ENCODE results near the gene LSAMP. TPM values are rescaled to one million over a fixed set of nuclear protein-coding genes. Genes with fewer than 3 reads are reported as not detected.

LSAMP gene
- total and polyA plus RNA-seq, 2 of the 8 experiments (the other 6 are each of a cell fraction or from before 2014, with no cell fraction given) = 1.8 to 5.7 TPM

GRCh38 chr3:116020495-116020894 is 424.8 kb downstream of the LSAMP start (continued):
- TF ChIP-seq, protein P1, sequence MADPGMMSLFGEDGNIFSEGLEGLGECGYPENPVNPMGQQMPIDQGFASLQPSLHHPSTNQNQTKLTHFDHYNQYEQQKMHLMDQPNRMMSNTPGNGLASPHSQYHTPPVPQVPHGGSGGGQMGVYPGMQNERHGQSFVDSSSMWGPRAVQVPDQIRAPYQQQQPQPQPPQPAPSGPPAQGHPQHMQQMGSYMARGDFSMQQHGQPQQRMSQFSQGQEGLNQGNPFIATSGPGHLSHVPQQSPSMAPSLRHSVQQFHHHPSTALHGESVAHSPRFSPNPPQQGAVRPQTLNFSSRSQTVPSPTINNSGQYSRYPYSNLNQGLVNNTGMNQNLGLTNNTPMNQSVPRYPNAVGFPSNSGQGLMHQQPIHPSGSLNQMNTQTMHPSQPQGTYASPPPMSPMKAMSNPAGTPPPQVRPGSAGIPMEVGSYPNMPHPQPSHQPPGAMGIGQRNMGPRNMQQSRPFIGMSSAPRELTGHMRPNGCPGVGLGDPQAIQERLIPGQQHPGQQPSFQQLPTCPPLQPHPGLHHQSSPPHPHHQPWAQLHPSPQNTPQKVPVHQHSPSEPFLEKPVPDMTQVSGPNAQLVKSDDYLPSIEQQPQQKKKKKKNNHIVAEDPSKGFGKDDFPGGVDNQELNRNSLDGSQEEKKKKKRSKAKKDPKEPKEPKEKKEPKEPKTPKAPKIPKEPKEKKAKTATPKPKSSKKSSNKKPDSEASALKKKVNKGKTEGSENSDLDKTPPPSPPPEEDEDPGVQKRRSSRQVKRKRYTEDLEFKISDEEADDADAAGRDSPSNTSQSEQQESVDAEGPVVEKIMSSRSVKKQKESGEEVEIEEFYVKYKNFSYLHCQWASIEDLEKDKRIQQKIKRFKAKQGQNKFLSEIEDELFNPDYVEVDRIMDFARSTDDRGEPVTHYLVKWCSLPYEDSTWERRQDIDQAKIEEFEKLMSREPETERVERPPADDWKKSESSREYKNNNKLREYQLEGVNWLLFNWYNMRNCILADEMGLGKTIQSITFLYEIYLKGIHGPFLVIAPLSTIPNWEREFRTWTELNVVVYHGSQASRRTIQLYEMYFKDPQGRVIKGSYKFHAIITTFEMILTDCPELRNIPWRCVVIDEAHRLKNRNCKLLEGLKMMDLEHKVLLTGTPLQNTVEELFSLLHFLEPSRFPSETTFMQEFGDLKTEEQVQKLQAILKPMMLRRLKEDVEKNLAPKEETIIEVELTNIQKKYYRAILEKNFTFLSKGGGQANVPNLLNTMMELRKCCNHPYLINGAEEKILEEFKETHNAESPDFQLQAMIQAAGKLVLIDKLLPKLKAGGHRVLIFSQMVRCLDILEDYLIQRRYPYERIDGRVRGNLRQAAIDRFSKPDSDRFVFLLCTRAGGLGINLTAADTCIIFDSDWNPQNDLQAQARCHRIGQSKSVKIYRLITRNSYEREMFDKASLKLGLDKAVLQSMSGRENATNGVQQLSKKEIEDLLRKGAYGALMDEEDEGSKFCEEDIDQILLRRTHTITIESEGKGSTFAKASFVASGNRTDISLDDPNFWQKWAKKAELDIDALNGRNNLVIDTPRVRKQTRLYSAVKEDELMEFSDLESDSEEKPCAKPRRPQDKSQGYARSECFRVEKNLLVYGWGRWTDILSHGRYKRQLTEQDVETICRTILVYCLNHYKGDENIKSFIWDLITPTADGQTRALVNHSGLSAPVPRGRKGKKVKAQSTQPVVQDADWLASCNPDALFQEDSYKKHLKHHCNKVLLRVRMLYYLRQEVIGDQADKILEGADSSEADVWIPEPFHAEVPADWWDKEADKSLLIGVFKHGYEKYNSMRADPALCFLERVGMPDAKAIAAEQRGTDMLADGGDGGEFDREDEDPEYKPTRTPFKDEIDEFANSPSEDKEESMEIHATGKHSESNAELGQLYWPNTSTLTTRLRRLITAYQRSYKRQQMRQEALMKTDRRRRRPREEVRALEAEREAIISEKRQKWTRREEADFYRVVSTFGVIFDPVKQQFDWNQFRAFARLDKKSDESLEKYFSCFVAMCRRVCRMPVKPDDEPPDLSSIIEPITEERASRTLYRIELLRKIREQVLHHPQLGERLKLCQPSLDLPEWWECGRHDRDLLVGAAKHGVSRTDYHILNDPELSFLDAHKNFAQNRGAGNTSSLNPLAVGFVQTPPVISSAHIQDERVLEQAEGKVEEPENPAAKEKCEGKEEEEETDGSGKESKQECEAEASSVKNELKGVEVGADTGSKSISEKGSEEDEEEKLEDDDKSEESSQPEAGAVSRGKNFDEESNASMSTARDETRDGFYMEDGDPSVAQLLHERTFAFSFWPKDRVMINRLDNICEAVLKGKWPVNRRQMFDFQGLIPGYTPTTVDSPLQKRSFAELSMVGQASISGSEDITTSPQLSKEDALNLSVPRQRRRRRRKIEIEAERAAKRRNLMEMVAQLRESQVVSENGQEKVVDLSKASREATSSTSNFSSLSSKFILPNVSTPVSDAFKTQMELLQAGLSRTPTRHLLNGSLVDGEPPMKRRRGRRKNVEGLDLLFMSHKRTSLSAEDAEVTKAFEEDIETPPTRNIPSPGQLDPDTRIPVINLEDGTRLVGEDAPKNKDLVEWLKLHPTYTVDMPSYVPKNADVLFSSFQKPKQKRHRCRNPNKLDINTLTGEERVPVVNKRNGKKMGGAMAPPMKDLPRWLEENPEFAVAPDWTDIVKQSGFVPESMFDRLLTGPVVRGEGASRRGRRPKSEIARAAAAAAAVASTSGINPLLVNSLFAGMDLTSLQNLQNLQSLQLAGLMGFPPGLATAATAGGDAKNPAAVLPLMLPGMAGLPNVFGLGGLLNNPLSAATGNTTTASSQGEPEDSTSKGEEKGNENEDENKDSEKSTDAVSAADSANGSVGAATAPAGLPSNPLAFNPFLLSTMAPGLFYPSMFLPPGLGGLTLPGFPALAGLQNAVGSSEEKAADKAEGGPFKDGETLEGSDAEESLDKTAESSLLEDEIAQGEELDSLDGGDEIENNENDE (IDR thresholded peaks at IDR 0.05; ENCODE audit: insufficient replicate concordance, low read length) = no peak
- TF ChIP-seq SP2 (IDR thresholded peaks at IDR 0.05; ENCODE audit: low read length) (no peak), JUND (IDR thresholded peaks at IDR 0.05; ENCODE audit: low read length) (no peak), EGR1 (IDR thresholded peaks at IDR 0.05; ENCODE audit: borderline replicate concordance, low read depth, low read length) (no peak), EP300 (IDR thresholded peaks at IDR 0.05; ENCODE audit: borderline replicate concordance in 1 of 2, low read depth in 2 of 2, low read length in 2 of 2) (no peak), NANOG (IDR thresholded peaks at IDR 0.05; ENCODE audit: insufficient read depth, low read depth, low read length, poor library complexity, severe bottlenecking) (no peak), SIX5 (IDR thresholded peaks at IDR 0.05; ENCODE audit: low read depth, low read length) (no peak), SIN3A (conservative IDR thresholded peaks at IDR 0.05 in 1 of 2, IDR thresholded peaks at IDR 0.05 in 1 of 2; ENCODE audit: low read depth in 1 of 2, low read length in 2 of 2) (no peak), TAF1 (IDR thresholded peaks at IDR 0.05; ENCODE audit: low read depth, low read length) (no peak), TCF12 (IDR thresholded peaks at IDR 0.05; ENCODE audit: low read depth, low read length) (no peak)
- TF ChIP-seq, protein P2, sequence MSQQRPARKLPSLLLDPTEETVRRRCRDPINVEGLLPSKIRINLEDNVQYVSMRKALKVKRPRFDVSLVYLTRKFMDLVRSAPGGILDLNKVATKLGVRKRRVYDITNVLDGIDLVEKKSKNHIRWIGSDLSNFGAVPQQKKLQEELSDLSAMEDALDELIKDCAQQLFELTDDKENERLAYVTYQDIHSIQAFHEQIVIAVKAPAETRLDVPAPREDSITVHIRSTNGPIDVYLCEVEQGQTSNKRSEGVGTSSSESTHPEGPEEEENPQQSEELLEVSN (IDR thresholded peaks at IDR 0.05) = no peak

Data from H1 (cell line).